Testis (tissue), 2 donors: ENCODE data around the gene GBF1.

ENCODE experiments used
- CTCF ChIP-seq, 3 experiments: fragments of 450-650 bp in 2 of 3; fragments of 200-600 bp in 1 of 3; sonication (generic) in 1 of 3; IDR thresholded peaks; one replicate each; pipeline ENCODE4 v1.5.1; 2016 to 2019; ENCODE audit warnings: antibody characterized with exemption in 3 of 3, mild to moderate bottlenecking in 2 of 3, moderate library complexity in 1 of 3
- POLR2A ChIP-seq: fragments of 450-650 bp; IDR thresholded peaks from one replicate; pipeline ENCODE4 v1.6.1; 2017; ENCODE audit warnings: antibody characterized with exemption, mild to moderate bottlenecking, moderate library complexity

- TF ChIP-seq CTCF (IDR thresholded peaks at IDR 0.05) (no peak), POLR2A (no peak)
These were observed 10.3 kb upstream of the GBF1 start for GRCh38 chr10:102234888-102235597.
